PFSK-1 (cell line): ENCODE measurements around the gene KLLN.

Experiments
- FOXP2 ChIP-seq: optimal IDR thresholded peaks from 2 replicates; pipeline ENCODE3; 2011; ENCODE audit warnings: borderline replicate concordance, control low read depth, inconsistent platforms; ENCODE audit not compliant: insufficient read depth; ENCODE audit errors: extremely low read length, extremely low read depth
- POLR2AphosphoS5 ChIP-seq: IDR thresholded peaks from 2 replicates; pipeline ENCODE4 v1.6.1; 2012; ENCODE audit warnings: low read depth, mild to moderate bottlenecking, control low read depth, low read length, moderate library complexity
- REST ChIP-seq, 2 experiments: IDR thresholded peaks; 2 replicates each; pipeline versions ENCODE4 v1.6.1 to v1.8.0; 2011 to 2012; ENCODE audit warnings: low read depth in 2 of 2, low read length in 2 of 2, control low read depth in 1 of 2, inconsistent platforms in 1 of 2, mild to moderate bottlenecking in 1 of 2, moderate library complexity in 1 of 2; ENCODE audit not compliant: insufficient read depth in 1 of 2
- SIN3A ChIP-seq: IDR thresholded peaks from 2 replicates; pipeline ENCODE4 v1.6.1; 2012; ENCODE audit warnings: mild to moderate bottlenecking, low read length, moderate library complexity, borderline replicate concordance; ENCODE audit not compliant: insufficient read depth
- TAF1 ChIP-seq: IDR thresholded peaks from 2 replicates; pipeline ENCODE4 v1.6.1; 2012; ENCODE audit warnings: low read length, control low read depth, borderline replicate concordance; ENCODE audit not compliant: insufficient read depth

The KLLN gene

DNA sequence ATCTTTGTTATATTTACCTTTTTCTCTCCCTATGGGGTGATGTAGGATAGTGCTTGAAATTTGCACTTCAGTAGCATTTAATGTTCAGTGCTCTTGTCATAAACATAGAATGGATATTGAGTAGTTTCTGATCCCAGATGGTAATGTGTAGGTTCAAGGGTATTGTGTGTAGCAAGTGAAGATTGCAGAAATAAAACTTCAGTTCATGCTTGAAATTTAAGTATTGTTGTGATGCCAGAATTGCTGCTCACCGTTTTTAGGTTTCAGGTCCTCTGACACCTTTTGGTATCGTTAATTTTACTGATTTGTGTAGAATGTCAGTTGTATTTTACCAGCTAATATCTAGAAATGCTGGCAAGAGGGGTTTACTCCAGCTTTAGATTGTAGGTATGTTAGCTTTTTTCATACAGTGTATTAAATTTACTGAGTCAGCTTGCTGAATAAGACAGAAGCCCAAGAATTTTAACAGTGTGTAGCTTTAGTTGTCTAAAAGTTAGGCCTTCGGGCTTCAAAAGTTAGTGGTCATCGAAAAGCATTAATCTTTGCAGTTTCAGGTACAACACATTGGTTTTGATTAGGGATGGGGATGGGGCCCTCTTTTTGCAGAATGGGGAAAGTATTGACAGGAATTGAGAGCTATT is 2.0 kb upstream of the KLLN start:
- TF ChIP-seq FOXP2 = no peak
- TF ChIP-seq SIN3A = 0 out of 2 replicates have a peak, but pooled peaks have one; percentile 12

GRCh38 chr10:87864496-87865059 is 1.2 kb upstream of the KLLN start:
- no peak for TF ChIP-seq FOXP2
- peak; percentile 30; the same call in 1 of the 2 replicates for TF ChIP-seq SIN3A
- no peak for TF ChIP-seq REST (IDR thresholded peaks at IDR 0.05; ENCODE audit: insufficient read depth in 1 of 2, low read depth in 2 of 2, low read length in 2 of 2)
- no peak for TF ChIP-seq TAF1

GRCh38 chr10:87862679-87863052 is 667 bp downstream of the KLLN start:
- TF ChIP-seq FOXP2 (no peak), SIN3A (no peak), TAF1 (no peak; the same call in 1 of the 2 replicates), POLR2AphosphoS5 (no peak), REST (IDR thresholded peaks at IDR 0.05; ENCODE audit: insufficient read depth in 1 of 2, low read depth in 2 of 2, low read length in 2 of 2) (no peak)

DNA sequence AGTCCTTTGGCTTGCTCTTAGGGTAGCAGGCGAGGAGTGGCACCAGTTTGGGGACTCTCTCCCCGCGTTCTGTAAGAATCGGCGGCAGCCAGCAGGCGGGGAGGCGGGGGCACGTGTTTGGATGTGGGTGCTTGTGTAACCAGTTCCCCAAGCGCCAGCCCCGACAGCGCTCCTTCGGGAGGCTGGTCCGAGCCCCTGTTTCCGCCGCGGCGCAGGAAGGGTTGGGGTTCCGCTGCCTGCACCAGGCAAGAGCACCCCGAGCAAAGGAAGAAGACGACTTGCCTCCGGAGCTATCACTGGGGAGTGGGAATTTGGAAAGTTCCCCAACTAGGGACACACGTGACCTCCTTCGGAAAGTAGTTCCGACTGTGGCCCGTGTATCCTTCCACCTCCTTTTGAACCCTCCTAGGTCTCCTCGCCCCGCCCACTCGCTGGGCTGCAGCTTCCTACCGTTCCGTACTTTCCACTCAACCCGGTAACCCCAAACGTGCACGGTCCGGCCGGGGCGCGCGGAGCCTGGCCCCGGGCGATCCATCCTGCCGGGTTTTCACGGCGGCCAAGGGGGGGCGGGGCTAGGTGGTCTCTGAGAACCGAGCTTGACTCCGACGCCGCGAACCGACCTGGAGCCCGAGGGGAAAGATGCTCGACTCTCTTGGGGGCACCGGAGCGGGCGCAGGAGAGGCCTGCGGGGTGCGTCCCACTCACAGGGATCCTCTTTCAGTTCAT is 1.2 kb downstream of the KLLN start:
- peak; percentile 70 for TF ChIP-seq TAF1
- TF ChIP-seq REST (IDR thresholded peaks at IDR 0.05; ENCODE audit: insufficient read depth in 1 of 2, low read depth in 2 of 2, low read length in 2 of 2) = no peak; a peak in 1 of 4 replicates
- peak; percentile 31; the same call in 1 of the 2 replicates for TF ChIP-seq POLR2AphosphoS5
- no peak for TF ChIP-seq SIN3A
- peak; percentile 76 for TF ChIP-seq FOXP2

DNA sequence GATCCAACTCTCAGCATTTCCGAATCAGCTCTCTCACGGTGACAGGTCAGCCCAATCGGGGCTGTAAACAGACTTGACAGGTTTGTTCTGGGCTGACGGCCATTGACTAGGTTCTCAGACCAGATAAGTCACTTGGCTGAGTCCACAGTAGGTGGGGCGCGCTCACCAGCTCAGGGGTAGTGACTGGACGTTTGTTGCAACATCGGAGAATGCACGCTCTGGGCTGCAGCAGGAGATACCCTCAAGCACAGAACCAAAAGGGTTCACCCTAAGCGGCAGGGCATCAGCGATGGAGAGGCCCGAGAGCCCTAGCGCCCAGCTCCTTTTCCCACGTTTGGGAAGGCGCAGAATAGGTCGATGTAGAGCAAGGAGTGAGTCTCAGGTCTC is 1.8 kb downstream of the KLLN start:
- TF ChIP-seq REST (IDR thresholded peaks at IDR 0.05; ENCODE audit: insufficient read depth in 1 of 2, low read depth in 2 of 2, low read length in 2 of 2) = no peak
- no peak for TF ChIP-seq TAF1
- peak; percentile 9 for TF ChIP-seq FOXP2
- no peak for TF ChIP-seq POLR2AphosphoS5
- TF ChIP-seq SIN3A = no peak
